KMS-11 (cell line): Measurements from ENCODE around the gene MOSMO.

ENCODE experiments used
- H2AFZ ChIP-seq: fragments of 200-600 bp; sonication (generic); 2 replicates; pipeline ENCODE4 v1.6.1; 2016; ENCODE audit warnings: antibody characterized with exemption, mixed run types, low read depth
- H3K27ac ChIP-seq: fragments of 200-600 bp; sonication (generic); 2 replicates; pipeline ENCODE4 v1.6.1; 2016; ENCODE audit warnings: mild to moderate bottlenecking, mixed run types
- H3K27me3 ChIP-seq: fragments of 200-600 bp; sonication (generic); 2 replicates; pipeline ENCODE4 v1.6.1; 2017; ENCODE audit warnings: mild to moderate bottlenecking, low read depth, mixed run types, moderate library complexity; ENCODE audit not compliant: insufficient read depth
- H3K36me3 ChIP-seq: fragments of 200-600 bp; sonication (generic); 2 replicates; pipeline ENCODE4 v1.6.1; 2017; ENCODE audit warnings: mild to moderate bottlenecking, mixed run types; ENCODE audit not compliant: insufficient read depth
- H3K4me1 ChIP-seq: fragments of 200-600 bp; sonication (generic); 2 replicates; pipeline ENCODE4 v1.6.1; 2016; ENCODE audit warnings: mild to moderate bottlenecking, low read depth, mixed run types; ENCODE audit not compliant: poor library complexity, severe bottlenecking
- H3K4me2 ChIP-seq: fragments of 200-600 bp; sonication (generic); 2 replicates; pipeline ENCODE4 v1.7.0; 2016; ENCODE audit warnings: mild to moderate bottlenecking, mixed run types
- H3K4me3 ChIP-seq: fragments of 200-600 bp; sonication (generic); IDR thresholded peaks from 2 replicates; pipeline ENCODE4 v1.6.1; 2017; ENCODE audit warnings: low read depth, low read length, mixed read lengths; ENCODE audit not compliant: insufficient read depth
- H3K79me2 ChIP-seq: fragments of 200-600 bp; sonication (generic); 2 replicates; pipeline ENCODE4 v1.6.1; 2016; ENCODE audit warnings: low read depth, mixed run types; ENCODE audit not compliant: insufficient read depth
- H3K9ac ChIP-seq: fragments of 200-600 bp; sonication (generic); 2 replicates; pipeline ENCODE4 v1.6.1; 2016; ENCODE audit warnings: mild to moderate bottlenecking, mixed run types
- H4K20me1 ChIP-seq: fragments of 200-600 bp; sonication (generic); 2 replicates; pipeline ENCODE4 v1.6.1; 2016; ENCODE audit warnings: mild to moderate bottlenecking, mixed run types; ENCODE audit not compliant: insufficient read depth
- CTCF ChIP-seq: fragments of 200-600 bp; sonication (generic); conservative IDR thresholded peaks from 2 replicates; pipeline ENCODE4 v1.6.1; 2017; ENCODE audit warnings: low read depth, mild to moderate bottlenecking, antibody characterized with exemption, low read length, moderate library complexity, mixed read lengths

MOSMO gene

DNA sequence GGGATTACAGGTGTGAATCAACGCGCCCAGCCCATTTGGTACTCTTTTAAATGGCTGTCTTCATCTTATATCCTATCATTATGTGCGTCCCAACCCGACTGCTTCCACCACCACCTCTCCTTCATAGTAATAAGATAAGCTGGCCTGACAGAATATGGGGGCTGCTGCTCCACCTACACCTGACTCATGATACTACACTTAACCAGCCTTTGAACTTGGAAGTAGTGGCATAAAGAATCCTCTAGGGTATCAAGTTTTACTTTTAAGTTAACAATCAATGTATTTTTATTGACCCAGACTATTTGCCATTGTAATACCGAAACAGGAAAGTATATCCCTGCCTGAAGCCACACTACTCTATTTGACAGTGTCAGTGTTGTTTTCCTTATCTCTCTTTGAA lies 25.8 kb upstream of the MOSMO start:
- Histone ChIP-seq H3K27me3 (no peaks in the 10 kb centered on the region), H3K27ac (no peak overlapping the region), H3K9ac (no peak overlapping the region), H3K4me2 (no peak overlapping the region), H3K36me3 (peaks cover 11% of the 10 kb centered on the region; the same call in 1 of the 2 replicates), H3K79me2 (no peaks in the 10 kb centered on the region), H3K4me1 (no peaks in the 10 kb centered on the region), H2AFZ (no peak overlapping the region), H4K20me1 (no peaks in the 10 kb centered on the region), H3K4me3 (no peak overlapping the region)
- TF ChIP-seq CTCF: no peak; the same call in 1 of the 2 replicates

GRCh38 chr16:21984062-21984461 lies 23.8 kb upstream of the MOSMO start:
- no peak for TF ChIP-seq CTCF
- Histone ChIP-seq H3K4me2 (no peak overlapping the region), H3K4me1 (peaks cover 10% of the 10 kb centered on the region), H3K79me2 (no peaks in the 10 kb centered on the region), H2AFZ (no peak overlapping the region), H3K27ac (no peak overlapping the region), H3K9ac (no peak overlapping the region), H3K4me3 (no peak overlapping the region), H3K27me3 (no peaks in the 10 kb centered on the region), H3K36me3 (peaks cover 4% of the 10 kb centered on the region; the same call in 1 of the 2 replicates), H4K20me1 (no peaks in the 10 kb centered on the region)

- Histone ChIP-seq H3K4me2 (no peak overlapping the region), H4K20me1 (no peaks in the 10 kb centered on the region), H3K4me1 (peaks cover 16% of the 10 kb centered on the region), H2AFZ (no peak overlapping the region), H3K79me2 (no peaks in the 10 kb centered on the region), H3K36me3 (0 out of 2 replicates have a peak, but pooled peaks cover under 1% of the 10 kb centered on the region), H3K27ac (no peak overlapping the region), H3K9ac (no peak overlapping the region), H3K4me3 (no peak overlapping the region), H3K27me3 (no peaks in the 10 kb centered on the region)
- TF ChIP-seq CTCF: no peak
These were observed 22.4 kb upstream of the MOSMO start for GRCh38 chr16:21985524-21985923.

- H2AFZ ChIP-seq: no peak overlapping the region
- no peak overlapping the region for H3K4me2 ChIP-seq
- H3K36me3 ChIP-seq: no peaks in the 10 kb centered on the region
- H3K4me1 ChIP-seq: peaks cover 16% of the 10 kb centered on the region
- no peak overlapping the region for H3K4me3 ChIP-seq
- no peak overlapping the region for H3K9ac ChIP-seq
- H3K27me3 ChIP-seq: no peaks in the 10 kb centered on the region
- H3K79me2 ChIP-seq: no peaks in the 10 kb centered on the region
- no peaks in the 10 kb centered on the region for H4K20me1 ChIP-seq
- no peak for TF ChIP-seq CTCF
- H3K27ac ChIP-seq: no peak overlapping the region
These were observed 21.1 kb upstream of the MOSMO start for GRCh38 chr16:21986692-21987246.
